Testis (tissue), 2 donors: ENCODE measurements around the gene DGKD.

Source experiments
- CTCF ChIP-seq, 3 experiments: fragments of 450-650 bp in 2 of 3; fragments of 200-600 bp in 1 of 3; sonication (generic) in 1 of 3; IDR thresholded peaks; one replicate each; pipeline ENCODE4 v1.5.1; 2016 to 2019; ENCODE audit warnings: antibody characterized with exemption in 3 of 3, mild to moderate bottlenecking in 2 of 3, moderate library complexity in 1 of 3
- POLR2A ChIP-seq: fragments of 450-650 bp; IDR thresholded peaks from one replicate; pipeline ENCODE4 v1.6.1; 2017; ENCODE audit warnings: antibody characterized with exemption, mild to moderate bottlenecking, moderate library complexity

- no peak for TF ChIP-seq CTCF (IDR thresholded peaks at IDR 0.05)
- no peak for TF ChIP-seq POLR2A
These were observed 60.7 kb downstream of the DGKD start for GRCh38 chr2:233414777-233415570.
